ENCODE measurements around the gene VWA8. TPM values are rescaled to one million over a fixed set of nuclear protein-coding genes. Genes with fewer than 3 reads are reported as not detected.

The VWA8 gene
- total RNA-seq, 1 donor: 21.4 TPM

- no peak for DNase-seq (ENCODE audit: insufficient read length, low spot score, missing footprints)
- no peaks in the 10 kb centered on the region for H4K20me1 ChIP-seq (ENCODE audit: insufficient read depth, low read length)
- no peaks in the 10 kb centered on the region for H3K27me3 ChIP-seq (ENCODE audit: insufficient read depth, low read length)
- TF ChIP-seq CTCF (IDR thresholded peaks at IDR 0.05; ENCODE audit: extremely low read depth, low read depth, low read length): no peak
- H3K79me2 ChIP-seq (ENCODE audit: insufficient read depth, low read length): no peaks in the 10 kb centered on the region
- no peak overlapping the region for H3K27ac ChIP-seq (ENCODE audit: low read depth, low read length)
- no peaks in the 10 kb centered on the region for H3K9me3 ChIP-seq (ENCODE audit: low read depth, low read length)
- H3K4me1 ChIP-seq (ENCODE audit: insufficient read depth, low read length): no peaks in the 10 kb centered on the region
- H3K4me2 ChIP-seq (ENCODE audit: insufficient read depth, low read length): no peak overlapping the region
- H2AFZ ChIP-seq (ENCODE audit: low read length): no peak overlapping the region
- H3K36me3 ChIP-seq (ENCODE audit: insufficient read depth, low read length): no peaks in the 10 kb centered on the region
- no peak overlapping the region for H3K4me3 ChIP-seq (ENCODE audit: insufficient read depth, low read length)
Observed at GRCh38 chr13:41767801-41768200, 193.1 kb downstream of the VWA8 start.

- Histone ChIP-seq H4K20me1 (ENCODE audit: insufficient read depth, low read length) (no peaks in the 10 kb centered on the region), H3K36me3 (ENCODE audit: insufficient read depth, low read length) (no peaks in the 10 kb centered on the region), H3K27me3 (ENCODE audit: insufficient read depth, low read length) (no peaks in the 10 kb centered on the region), H3K27ac (ENCODE audit: low read depth, low read length) (no peak overlapping the region), H2AFZ (ENCODE audit: low read length) (no peak overlapping the region), H3K4me2 (ENCODE audit: insufficient read depth, low read length) (no peak overlapping the region), H3K4me1 (ENCODE audit: insufficient read depth, low read length) (no peaks in the 10 kb centered on the region), H3K9me3 (ENCODE audit: low read depth, low read length) (no peaks in the 10 kb centered on the region), H3K4me3 (ENCODE audit: insufficient read depth, low read length) (no peak overlapping the region), H3K79me2 (ENCODE audit: insufficient read depth, low read length) (no peaks in the 10 kb centered on the region)
- no peak for DNase-seq (ENCODE audit: insufficient read length, low spot score, missing footprints)
- TF ChIP-seq CTCF (IDR thresholded peaks at IDR 0.05; ENCODE audit: extremely low read depth, low read depth, low read length): no peak
Observed at GRCh38 chr13:41766439-41766838, 194.5 kb downstream of the VWA8 start.

- H3K36me3 ChIP-seq (ENCODE audit: insufficient read depth, low read length): no peaks in the 10 kb centered on the region
- no peak overlapping the region for H2AFZ ChIP-seq (ENCODE audit: low read length)
- H3K27me3 ChIP-seq (ENCODE audit: insufficient read depth, low read length): no peaks in the 10 kb centered on the region
- no peak overlapping the region for H3K4me2 ChIP-seq (ENCODE audit: insufficient read depth, low read length)
- H3K9me3 ChIP-seq (ENCODE audit: low read depth, low read length): no peaks in the 10 kb centered on the region
- H3K79me2 ChIP-seq (ENCODE audit: insufficient read depth, low read length): no peaks in the 10 kb centered on the region
- H3K4me3 ChIP-seq (ENCODE audit: insufficient read depth, low read length): no peak overlapping the region
- no peaks in the 10 kb centered on the region for H3K4me1 ChIP-seq (ENCODE audit: insufficient read depth, low read length)
- no peak for DNase-seq (ENCODE audit: insufficient read length, low spot score, missing footprints)
- no peak overlapping the region for H3K27ac ChIP-seq (ENCODE audit: low read depth, low read length)
- TF ChIP-seq CTCF (IDR thresholded peaks at IDR 0.05; ENCODE audit: extremely low read depth, low read depth, low read length): no peak
- H4K20me1 ChIP-seq (ENCODE audit: insufficient read depth, low read length): no peaks in the 10 kb centered on the region
Observed at GRCh38 chr13:41765813-41766212, 195.1 kb downstream of the VWA8 start.

GRCh38 chr13:41765020-41765419, 195.9 kb downstream of the VWA8 start:
- Histone ChIP-seq H3K36me3 (ENCODE audit: insufficient read depth, low read length) (no peaks in the 10 kb centered on the region), H4K20me1 (ENCODE audit: insufficient read depth, low read length) (no peaks in the 10 kb centered on the region), H2AFZ (ENCODE audit: low read length) (no peak overlapping the region), H3K27ac (ENCODE audit: low read depth, low read length) (no peak overlapping the region), H3K4me2 (ENCODE audit: insufficient read depth, low read length) (no peak overlapping the region), H3K4me1 (ENCODE audit: insufficient read depth, low read length) (no peaks in the 10 kb centered on the region), H3K79me2 (ENCODE audit: insufficient read depth, low read length) (no peaks in the 10 kb centered on the region), H3K4me3 (ENCODE audit: insufficient read depth, low read length) (no peak overlapping the region), H3K9me3 (ENCODE audit: low read depth, low read length) (no peaks in the 10 kb centered on the region), H3K27me3 (ENCODE audit: insufficient read depth, low read length) (no peaks in the 10 kb centered on the region)
- no peak for TF ChIP-seq CTCF (IDR thresholded peaks at IDR 0.05; ENCODE audit: extremely low read depth, low read depth, low read length)
- no peak for DNase-seq (ENCODE audit: insufficient read length, low spot score, missing footprints)
